Parathyroid adenoma (tissue), 2 donors: ENCODE data around the gene ACKR3.

ENCODE experiments used
- H2AFZ ChIP-seq: fragments of 300-600 bp; sonication (generic); one replicate; pipeline ENCODE4 v1.7.0; 2017; ENCODE audit warnings: antibody characterized with exemption, mild to moderate bottlenecking
- H3K27ac ChIP-seq: fragments of 300-600 bp; sonication (generic); one replicate; pipeline ENCODE4 v1.7.0; 2017
- H3K27me3 ChIP-seq: fragments of 300-600 bp; sonication (generic); one replicate; pipeline ENCODE4 v1.7.0; 2017; ENCODE audit warnings: low read length; ENCODE audit not compliant: control insufficient read depth, insufficient read depth
- H3K36me3 ChIP-seq: fragments of 300-600 bp; sonication (generic); one replicate; pipeline ENCODE4 v1.7.0; 2017; ENCODE audit warnings: low read length; ENCODE audit not compliant: control insufficient read depth, insufficient read depth
- H3K4me1 ChIP-seq: fragments of 300-600 bp; sonication (generic); one replicate; pipeline ENCODE4 v1.7.0; 2017; ENCODE audit warnings: control low read depth
- H3K4me2 ChIP-seq: fragments of 300-600 bp; sonication (generic); one replicate; pipeline ENCODE4 v1.7.0; 2017; ENCODE audit warnings: low read length
- H3K4me3 ChIP-seq: fragments of 300-600 bp; sonication (generic); one replicate; pipeline ENCODE4 v1.7.0; 2017; ENCODE audit warnings: low read depth, low read length
- H3K79me2 ChIP-seq: fragments of 300-600 bp; sonication (generic); one replicate; pipeline ENCODE4 v1.7.0; 2017; ENCODE audit warnings: control low read depth
- H3K9ac ChIP-seq: fragments of 300-600 bp; sonication (generic); one replicate; pipeline ENCODE4 v1.7.0; 2017; ENCODE audit warnings: mild to moderate bottlenecking
- H3K9me3 ChIP-seq: fragments of 300-600 bp; sonication (generic); one replicate; pipeline ENCODE4 v1.7.0; 2017; ENCODE audit warnings: low read length; ENCODE audit not compliant: control insufficient read depth
- TF ChIP-seq, protein P1 (sequence below): fragments of 300-600 bp; sonication (generic); IDR thresholded peaks from one replicate; pipeline ENCODE4 v1.7.0; 2017; ENCODE audit warnings: antibody characterized with exemption, mild to moderate bottlenecking
- donor health status: primary hyperparathyroidism.

Gene ACKR3

DNA sequence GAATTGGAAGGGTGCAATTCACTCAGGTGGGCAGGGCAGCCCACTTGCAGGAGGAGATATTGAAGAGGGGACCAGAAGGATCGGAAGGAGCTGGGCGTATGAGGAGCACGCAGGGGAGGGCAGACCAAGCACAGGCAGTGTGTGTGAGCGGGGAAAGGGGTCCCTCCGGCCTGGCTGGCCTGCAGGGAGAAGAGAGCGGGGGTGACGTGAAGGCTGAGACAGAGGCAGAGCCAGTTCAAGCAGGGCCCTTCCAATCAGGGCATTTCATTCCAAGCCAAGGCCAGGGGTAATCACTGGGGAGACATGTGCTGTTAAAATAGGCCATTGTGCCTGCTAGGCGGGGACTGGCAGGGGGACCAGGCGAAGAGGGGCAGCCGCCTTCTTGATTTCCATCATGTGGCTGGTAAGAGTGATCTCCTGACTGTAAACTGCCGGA is 62.2 kb downstream of the ACKR3 start:
- no peaks in the 10 kb centered on the region for H3K9me3 ChIP-seq
- no peak overlapping the region for H3K9ac ChIP-seq
- H3K79me2 ChIP-seq, result no peaks in the 10 kb centered on the region
- no peak overlapping the region for H3K27ac ChIP-seq
- no peak overlapping the region for H3K4me2 ChIP-seq
- no peaks in the 10 kb centered on the region for H3K4me1 ChIP-seq
- H2AFZ ChIP-seq, result no peak overlapping the region
- H3K27me3 ChIP-seq, result no peaks in the 10 kb centered on the region
- TF ChIP-seq, protein P1, sequence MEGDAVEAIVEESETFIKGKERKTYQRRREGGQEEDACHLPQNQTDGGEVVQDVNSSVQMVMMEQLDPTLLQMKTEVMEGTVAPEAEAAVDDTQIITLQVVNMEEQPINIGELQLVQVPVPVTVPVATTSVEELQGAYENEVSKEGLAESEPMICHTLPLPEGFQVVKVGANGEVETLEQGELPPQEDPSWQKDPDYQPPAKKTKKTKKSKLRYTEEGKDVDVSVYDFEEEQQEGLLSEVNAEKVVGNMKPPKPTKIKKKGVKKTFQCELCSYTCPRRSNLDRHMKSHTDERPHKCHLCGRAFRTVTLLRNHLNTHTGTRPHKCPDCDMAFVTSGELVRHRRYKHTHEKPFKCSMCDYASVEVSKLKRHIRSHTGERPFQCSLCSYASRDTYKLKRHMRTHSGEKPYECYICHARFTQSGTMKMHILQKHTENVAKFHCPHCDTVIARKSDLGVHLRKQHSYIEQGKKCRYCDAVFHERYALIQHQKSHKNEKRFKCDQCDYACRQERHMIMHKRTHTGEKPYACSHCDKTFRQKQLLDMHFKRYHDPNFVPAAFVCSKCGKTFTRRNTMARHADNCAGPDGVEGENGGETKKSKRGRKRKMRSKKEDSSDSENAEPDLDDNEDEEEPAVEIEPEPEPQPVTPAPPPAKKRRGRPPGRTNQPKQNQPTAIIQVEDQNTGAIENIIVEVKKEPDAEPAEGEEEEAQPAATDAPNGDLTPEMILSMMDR, result no peak
- H3K36me3 ChIP-seq, result no peaks in the 10 kb centered on the region
- no peak overlapping the region for H3K4me3 ChIP-seq
